Daoy (cell line): ENCODE results near the gene KLRD1. TPM values are rescaled to one million over a fixed set of nuclear protein-coding genes. Genes with fewer than 3 reads are reported as not detected.
"Not testable (repeated sequence)": the region's sequence is repeated elsewhere in the genome, so short reads cannot be mapped to it uniquely, and the experiment has no call there.

Source experiments
- DNase-seq: peaks from one replicate; pipeline ENCODE4 v3.0.0-alpha.2; 2015; ENCODE audit warnings: low read depth
- total RNA-seq: library from RNA; depleted of rRNA; stranded (reverse); fragments of >200 nt; shearing (Covaris generic); gene quantifications from 2 replicates; pipeline ENCODE4 v1.2.3, GENCODE V29; 2014

The KLRD1 gene
- total RNA-seq, 1 experiment from 2014 or later = 0.29 TPM

DNA sequence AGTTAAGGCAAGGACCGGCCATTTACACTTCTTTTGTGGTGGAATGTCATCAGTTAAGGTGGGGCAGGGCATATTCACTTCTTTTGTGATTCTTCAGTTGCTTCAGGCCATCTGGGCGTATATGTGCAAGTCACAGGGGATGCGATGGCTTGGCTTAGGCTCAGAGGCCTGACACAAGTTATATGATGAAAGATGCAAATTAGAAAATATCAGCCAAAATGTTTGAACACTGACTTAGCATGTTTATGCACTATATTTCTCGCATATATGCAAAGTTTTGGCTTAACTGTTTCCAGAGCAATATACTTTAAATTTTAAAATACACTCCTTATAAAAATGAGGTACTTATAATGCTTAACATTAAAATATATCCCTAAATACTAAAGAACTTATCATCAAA, 30.8 kb downstream of the KLRD1 start:
- not testable (repeated sequence) for DNase-seq

DNA sequence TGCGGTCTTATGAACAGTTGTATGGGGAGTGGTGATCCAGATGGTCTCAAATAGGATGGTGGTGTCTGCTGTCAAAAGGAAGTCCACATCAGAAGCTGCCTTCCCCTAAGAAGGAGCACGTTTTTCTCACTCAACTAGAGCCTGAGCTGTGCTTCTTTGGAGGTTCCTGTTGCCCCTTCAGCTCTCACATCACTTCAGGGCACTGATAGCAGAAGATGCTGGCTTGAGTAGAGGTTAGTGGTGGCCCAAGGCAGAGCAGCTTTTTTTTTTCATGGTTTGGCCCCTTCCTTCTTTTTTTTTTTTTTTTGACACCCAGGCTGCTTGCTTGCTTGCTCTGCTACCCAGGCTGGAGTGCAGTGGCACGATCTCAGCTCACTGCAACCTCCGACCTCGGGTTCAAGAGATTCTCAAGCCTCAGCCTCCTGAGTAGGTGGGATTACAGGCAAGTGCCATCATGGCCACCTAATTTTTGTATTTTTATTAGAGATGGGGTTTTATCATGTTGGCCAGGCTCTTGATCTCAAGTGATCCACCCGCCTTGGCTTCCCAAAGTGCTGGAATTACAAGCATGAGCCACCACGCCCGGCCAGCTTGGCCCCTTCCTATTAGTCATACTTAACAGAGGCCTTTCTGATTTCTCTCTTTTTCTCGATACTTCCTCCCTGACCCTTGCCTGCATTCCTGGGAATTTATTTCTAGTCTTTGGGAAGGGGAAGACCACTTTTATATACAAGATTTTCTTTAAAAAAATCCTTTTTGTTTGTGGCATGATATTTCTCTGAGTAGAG, 31.6 kb downstream of the KLRD1 start:
- DNase-seq = peak; percentile 20

DNA sequence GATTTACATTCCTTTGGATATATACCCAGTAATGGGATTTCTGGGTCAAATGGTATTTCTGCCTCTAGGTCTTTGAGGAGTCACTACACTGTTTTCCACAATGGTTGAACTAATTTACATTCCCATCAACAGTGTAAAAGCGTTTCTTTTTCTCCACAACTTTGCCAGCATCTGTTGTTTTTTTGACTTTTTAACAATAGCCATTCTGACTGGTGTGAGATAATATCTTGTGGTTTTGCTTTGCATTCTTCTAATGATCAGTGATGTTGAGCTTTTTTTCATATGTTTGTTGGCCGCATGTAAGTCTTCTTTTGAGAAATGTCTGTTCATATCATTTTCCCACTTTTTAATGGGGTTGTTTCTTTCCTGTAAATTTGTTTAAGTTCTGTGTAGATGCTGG, 33.3 kb downstream of the KLRD1 start:
- not testable (repeated sequence) for DNase-seq

DNA sequence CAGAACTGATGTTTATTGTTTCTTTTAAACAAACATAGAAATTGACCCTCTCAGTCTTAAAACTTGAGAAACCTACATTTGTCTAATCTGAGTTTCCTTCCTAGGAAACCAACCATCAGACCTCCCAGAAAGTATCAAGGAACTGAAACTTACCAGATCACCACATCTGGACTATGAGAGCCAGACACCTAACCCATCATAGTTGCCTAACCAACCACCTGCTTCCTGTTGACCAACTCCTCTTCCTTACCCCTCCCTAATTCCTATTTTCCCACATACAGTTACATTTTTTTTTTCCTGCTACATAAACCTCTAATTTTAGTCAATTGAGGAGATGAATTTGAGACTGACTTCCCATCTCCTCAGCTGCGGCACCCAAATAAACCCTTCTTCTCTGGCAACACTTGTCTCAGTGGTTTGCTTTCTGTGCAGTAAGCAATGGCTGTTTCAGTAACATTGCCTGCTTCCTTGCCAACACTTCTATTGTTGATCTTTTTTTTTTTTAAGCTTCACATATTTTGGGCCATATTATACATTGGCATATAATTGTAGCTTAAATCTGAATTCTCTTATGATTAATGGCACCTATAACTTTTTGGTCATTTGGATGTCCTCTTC, 34.3 kb downstream of the KLRD1 start:
- no peak for DNase-seq

DNA sequence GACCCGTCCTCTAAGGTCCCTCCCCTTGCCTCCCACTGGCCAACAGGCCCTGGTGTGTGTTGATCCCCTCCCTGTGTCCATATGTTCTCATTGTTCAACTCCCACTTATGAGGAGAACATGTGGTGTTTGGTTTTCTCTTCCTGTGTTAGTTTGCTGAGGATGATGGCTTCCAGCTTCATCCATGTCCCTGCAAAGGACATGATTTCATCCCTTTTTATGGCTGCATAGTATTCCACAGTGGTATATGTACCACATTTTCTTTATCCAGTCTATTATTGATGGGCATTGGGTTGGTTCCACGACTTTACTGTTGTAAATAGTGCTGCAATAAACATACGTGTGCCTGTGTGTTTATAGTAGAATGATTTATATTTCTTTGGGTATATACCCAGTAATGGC, 43.8 kb downstream of the KLRD1 start:
- DNase-seq = not testable (repeated sequence)

DNA sequence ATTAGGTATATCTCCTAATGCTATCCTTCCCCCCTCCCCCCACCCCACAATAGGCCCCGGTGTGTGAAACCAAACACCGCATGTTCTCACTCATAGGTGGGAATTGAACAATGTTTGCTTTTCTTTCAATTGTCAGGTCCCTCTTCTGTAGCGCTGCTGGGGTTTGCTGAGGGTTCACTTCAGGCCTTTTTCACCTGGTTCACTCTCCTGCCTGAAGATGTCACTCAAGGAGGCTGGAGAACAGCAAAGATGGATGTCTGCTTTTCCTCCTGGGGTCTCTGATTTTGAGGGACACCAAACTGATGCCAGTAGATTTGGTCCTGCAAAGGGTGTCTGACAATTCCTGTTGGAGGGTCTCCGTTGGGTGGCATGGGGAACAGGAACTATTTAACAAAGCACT, 46.4 kb downstream of the KLRD1 start:
- no peak for DNase-seq

DNA sequence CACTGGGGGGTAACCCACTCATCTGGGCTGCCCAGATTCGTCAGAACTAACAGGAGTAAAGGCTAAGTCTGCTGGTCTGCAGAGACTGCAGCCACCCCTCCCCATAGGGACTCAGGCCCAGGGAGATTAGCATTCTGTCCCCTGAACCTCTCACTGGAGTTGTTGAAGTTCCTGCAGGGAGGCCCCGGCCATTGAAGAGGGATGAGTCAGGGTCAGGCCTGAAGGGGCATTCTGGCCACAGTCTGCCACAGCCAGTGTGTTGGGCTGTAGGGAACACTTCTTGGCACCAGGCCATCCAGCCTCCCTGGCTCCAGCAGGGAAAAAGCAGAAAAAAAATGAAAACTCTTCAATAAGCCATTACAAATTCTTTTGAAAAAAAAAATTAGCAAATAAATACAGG, 46.8 kb downstream of the KLRD1 start:
- peak; percentile 23 for DNase-seq

DNA sequence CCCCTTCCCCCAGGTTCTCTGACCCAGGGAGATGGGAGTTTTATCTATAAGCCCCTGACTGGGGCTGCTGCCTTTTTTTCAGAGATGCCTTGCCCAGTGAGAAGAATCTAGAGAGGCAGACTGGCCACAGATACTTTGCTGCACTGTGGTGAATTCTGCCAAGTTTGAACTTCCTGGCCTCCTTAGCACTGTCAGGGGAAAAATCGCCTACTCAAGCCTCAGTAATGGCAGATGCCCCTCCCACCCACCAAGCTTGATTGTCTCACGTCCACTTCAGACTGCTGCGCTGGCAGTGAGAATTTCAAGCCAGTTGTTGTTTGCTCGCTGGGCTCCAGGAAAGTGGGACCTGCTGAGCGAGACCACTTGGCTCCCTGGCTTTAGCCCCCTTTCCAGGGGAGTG, 50.5 kb downstream of the KLRD1 start:
- DNase-seq = no peak

DNA sequence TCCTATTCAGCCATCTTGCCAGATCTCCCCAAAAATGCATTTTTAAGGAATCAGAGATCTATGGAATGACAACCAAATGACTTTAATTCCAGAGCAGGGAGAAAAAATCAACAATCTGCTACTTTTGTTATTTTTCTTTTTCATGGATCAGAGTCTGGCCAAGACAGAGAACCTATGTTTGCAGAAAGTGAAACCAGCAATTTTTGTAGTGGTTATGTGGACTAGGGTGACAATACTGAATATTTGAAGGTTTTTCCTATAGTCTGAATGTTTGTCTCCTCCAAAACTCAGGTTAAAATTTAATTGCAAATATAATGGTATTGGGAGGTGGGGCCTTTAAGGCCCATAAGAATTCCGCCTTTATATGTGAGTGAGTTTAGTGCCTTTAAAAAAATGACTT, 51.3 kb downstream of the KLRD1 start:
- DNase-seq = no peak

DNA sequence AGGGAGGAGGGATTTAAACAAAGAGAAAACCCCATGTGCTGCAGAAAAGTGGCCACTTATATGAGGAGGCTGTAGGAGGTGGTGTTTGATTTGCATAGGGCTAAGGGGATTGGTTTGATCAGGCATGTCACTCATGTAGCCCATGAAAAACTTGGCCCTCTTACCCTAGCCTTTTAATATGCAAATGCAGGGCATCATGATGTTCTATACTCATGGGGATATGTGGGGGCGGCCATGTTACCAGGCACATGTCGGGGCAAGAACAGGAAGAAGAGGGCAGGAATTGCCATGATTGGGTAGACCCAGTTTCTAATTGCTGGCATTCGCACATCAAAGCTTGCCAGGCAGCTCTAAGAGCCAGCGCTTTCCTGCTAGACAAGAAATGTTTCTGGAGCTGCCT, 53.4 kb downstream of the KLRD1 start:
- no peak for DNase-seq

DNA sequence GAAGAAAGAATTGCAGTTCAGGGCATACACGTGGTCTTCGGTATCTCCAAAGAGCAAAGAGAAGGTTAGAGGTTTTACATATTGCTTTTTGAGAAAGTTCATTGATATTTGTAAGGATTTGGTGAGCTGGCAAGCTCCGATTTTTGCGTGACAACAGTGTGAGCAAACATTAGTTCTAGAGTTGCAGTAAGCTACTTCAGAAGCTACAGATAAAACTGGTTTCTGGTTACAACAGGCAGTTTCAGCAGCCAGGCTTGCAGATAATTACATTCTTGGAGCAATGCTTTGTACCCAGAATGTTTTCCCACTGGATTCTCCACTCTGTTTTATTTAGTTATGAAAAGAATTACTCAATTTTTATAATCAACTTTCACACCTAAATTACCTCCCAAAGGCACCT, 54.0 kb downstream of the KLRD1 start:
- no peak for DNase-seq

DNA sequence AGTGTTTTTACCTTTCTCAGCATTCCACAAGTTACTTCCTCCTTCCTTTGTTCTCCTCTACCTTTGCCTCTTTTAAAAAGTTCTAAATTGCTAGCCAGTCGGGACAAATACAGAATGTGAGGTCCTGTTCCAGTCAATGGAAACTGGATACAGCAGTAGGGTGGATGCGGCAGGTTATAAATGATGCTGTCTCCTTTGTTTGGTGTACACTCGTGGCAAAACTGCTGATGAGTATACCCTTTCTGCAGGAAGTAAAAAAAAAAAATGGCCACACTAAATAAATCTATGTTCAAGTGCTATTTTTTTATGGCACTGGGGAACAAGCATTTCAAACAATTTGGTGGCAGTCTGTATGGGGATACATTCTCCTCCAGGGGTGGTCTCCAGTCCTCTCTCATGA, 54.7 kb downstream of the KLRD1 start:
- no peak for DNase-seq

DNA sequence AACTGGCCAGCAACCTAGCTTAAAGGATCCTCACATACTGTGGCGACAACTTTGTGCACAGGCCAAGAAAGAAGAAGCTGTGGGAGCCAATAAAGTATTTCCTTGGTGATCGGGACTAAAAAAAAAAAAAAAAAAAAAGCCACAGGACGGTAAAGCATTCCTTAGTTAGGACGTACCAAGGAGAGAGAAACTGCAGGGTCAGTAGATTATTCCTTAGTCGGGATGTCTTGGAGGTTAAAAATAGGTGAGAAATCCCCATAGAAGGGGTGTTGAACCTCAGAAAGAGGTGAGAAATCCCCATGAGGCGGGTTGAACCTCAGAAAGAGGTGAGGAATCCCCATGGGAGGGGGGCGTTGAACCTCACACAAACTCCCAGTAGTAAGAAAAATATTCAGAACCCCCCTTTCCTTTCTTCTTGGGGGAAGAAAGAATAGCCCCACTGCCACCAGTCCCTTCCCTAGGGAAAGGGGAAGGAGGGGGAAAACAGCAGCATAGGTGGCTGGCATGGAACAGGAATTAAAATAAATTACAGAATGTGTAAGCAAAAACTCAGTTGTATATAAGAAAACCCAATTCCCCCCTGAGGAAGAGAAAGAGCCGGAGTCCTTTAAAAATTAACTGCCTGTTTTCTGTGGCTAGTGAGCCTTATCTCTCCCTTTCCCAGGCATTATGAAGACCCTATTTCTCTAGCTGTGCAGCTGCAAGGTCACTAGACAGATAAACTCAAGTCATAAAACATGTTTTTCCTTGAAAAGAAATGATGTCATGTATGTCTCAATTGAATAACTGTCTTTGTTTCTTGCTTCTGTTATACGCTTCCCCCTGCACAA, 55.4 kb downstream of the KLRD1 start:
- DNase-seq = no peak

DNA sequence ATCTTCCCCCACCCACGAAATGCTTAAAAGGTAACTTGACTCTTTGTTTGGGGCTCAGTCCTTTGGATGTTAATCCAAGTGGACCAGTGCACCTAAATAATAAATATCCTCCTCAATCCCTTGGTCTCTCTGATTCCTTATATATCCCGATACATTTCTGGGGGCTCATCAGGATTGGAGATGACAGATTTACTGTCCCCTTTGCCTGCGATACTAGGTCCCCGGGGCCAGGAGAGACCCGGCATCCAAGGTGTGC, 55.9 kb downstream of the KLRD1 start:
- no peak for DNase-seq

DNA sequence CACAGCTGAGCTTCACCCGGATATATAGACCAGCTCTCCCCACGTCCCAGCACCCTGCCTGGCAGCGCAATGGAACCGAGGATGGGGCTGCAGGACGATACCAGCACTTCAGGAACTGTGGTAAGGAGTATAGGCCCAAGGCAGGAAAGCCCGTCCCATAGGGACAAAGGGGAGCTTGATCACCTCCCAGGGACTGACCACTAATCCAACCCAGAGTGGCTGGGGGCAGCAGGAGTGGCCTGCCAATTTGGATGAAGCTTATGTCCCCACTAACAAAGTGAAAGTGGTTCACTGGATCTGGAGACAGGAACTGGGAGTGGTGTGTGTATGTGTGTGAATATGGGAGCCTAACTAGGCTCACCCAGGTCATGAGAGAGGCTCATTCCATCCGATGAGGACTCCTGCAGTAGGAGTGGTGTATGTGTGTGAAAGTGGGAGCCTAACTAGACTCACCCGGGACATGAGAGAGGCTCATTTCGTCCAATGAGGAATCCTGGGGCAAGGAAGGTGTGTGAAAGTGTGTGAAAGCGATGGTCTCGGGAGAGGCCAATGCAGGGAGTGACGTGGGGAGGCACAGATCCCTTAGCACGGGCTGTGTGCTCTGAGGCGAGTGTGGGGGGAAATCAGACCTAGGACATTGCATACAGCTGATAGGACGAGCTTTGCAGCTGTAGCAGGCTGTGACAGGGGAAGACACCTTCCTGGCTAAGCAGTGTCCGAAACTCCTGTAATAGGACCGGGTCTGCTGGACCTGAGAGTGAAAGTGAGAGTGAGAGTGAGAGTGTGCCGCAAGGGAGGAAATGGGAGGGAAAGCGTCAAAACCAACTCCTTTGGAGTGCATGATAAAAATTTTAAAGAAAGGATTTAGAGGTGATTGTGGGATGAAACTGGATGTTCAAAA, 56.5 kb downstream of the KLRD1 start:
- DNase-seq = peak; percentile 30

DNA sequence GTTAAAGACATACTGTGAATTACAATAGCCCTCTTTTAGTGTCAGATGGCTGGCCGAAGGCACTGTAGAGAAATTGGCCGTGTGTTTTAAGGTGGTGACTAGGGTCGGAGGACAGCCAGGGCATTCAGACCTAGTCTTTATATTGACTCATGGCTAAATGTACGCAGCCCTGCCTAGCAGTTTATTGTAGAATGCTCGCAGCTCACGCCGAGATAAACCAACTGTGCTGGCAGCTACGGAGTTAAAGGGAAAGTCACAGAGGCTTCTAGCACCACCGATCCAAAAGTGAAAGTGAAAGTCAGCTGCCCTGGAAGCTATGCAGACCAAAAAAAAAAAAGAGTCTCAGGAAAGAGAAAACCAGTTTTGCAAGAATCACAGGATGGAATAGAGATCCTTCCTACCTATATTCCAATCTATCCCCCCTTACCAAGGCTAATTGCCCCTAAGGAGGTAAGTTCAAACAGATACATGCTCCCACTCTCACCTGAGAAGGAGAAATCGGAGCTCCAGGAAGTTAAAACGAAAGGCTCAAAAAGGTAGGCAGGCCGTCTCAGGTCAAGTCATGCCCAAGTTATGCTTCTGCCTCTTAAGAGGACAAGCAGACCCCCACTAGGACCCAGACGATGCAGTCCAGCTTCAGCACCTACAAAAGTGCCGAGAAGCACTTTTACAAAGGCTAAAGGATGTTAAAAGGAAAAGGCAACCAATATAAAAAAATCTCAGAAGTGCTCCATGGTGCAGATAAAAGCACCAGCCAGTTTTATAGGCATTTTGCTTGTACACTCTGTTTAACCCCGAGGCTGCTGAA, 57.3 kb downstream of the KLRD1 start:
- peak; percentile 73 for DNase-seq

DNA sequence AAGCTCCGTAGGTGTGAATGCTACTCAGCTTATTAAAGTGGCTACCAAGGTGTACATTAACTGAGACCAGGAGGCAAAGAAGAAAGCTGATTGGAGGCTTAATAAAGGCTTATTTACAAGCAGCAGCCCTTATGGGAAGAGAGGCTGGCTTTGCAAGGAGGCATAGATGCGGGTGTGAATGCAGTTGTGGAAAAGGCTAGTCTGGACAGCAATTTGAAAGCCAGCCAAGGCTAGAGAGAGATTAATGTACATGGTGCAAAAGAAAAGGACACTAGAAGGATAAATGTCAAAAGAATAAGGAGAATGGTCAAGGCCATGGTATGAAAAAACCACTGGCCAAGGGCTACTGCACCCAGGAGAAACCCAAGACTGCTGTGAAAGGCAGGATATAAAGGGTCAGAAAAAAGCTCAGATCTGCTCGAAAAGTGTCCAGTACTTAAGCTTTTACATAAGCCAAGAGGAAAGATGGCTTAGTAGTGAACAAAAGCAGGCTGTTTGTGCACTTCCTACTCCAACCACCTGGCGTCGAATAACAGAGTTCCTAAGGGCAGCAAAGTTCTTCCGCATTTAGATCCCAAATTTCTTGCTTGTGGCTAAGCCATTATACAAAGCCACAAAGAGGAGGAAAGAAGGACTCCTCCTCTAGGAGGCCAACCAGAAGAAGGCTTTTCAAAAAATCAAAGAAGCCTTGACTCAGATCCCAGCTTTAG, 58.2 kb downstream of the KLRD1 start:
- DNase-seq = no peak

DNA sequence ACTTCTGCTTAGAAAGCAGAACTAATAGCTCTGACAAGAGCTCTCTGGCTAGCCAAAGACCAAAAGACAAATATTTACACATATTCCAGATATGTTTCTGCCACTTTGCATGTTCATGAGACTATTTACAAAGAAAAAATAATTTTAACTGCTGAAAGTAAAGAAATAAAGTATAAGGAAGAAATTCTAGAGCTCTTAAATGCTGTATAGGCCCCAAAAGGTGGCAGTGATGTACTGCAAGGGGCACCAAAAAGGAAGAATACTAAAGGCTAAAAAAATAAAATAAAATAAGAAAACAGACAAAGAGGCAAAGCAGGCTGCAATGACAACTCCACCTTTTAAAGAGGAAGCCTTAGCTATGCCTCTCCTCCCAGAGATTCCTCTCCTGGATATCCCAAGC, 59.2 kb downstream of the KLRD1 start:
- no peak for DNase-seq

DNA sequence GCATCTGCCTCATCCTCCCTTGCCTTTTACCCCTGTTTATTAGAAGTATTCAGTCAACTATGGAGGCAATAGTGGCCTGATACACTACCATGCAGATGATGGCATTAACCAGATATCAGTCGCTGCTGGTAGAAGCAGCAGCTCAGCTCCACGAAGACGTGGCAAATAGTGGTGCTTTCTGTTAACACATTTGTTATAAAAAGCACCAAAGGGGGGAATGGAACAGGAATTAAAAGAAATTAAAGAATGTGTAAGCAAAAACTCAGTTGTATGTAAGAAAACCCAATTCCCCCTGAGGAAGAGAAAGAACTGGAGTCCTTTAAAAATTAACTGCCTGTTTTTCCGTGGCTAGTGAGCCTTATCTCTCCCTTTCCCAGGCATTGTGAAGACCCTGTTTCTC, 60.0 kb downstream of the KLRD1 start:
- not testable (repeated sequence) for DNase-seq
